Stimulated activated CD4-positive, alpha-beta T cell treated with anti-CD3 and anti-CD28 coated beads, Interleukin-4, amount 100 ng/mL, for 48 hours (primary cell): ENCODE results near the gene FMR1NB.

Experiments used
- DNase-seq, 2 donors: peaks; one replicate each; pipeline ENCODE4 v3.0.0-alpha.2; 2020; ENCODE audit warnings: low read depth in 2 of 2

FMR1NB gene, protein sequence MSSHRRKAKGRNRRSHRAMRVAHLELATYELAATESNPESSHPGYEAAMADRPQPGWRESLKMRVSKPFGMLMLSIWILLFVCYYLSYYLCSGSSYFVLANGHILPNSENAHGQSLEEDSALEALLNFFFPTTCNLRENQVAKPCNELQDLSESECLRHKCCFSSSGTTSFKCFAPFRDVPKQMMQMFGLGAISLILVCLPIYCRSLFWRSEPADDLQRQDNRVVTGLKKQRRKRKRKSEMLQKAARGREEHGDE

DNA sequence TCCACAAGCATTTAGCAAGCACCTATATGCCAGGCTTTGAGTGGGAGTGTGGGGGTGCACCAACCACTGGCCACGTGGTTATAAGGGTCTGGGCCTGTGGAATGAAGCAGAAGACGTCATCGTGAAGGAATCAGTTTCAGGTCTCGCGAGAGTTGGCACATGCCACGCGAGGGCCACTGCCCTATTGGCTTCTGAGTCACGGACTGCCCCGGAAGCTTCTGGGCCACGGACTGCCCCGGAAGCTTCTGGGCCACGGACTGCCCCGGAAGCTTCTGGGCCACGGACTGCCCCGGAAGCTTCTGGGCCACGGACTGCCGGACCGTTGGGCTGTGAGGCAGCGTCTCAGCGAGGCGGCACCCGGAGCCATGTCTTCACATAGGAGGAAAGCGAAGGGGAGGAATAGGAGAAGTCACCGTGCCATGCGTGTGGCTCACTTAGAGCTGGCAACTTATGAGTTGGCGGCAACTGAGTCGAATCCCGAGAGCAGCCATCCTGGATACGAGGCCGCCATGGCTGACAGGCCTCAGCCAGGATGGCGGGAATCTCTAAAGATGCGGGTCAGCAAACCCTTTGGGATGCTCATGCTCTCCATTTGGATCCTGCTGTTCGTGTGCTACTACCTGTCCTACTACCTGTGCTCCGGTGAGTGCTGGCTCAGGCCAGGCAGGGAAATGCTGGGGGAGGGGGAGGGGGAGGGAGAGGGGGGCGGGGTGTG, at the start of gene FMR1NB:
Gene FMR1NB, plus strand, starts transcription at position 300 of the 715 bp plus-strand sequence. Its CDS starts 66 bp downstream, at position 366.
- DNase-seq, result no peak

DNA sequence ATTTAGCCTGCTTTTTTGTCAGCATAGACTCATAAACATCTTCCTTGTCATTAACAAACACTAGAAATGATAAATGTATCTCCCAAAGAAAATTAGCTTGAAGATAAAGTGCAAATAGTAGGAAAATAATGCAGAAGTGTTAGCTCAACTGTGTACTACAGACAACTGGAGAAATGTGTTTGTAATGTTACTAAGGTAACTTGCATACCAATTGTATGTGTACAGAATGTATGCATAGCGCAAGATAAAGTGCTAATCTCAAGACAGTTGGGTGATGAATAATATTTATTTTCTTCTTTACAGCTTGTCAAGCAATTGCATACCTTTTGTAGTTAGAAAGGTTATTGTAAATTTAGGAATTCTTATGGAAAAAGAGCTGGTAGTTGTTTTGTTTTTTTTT, 47.3 kb upstream of the FMR1NB start:
- no peak for DNase-seq

DNA sequence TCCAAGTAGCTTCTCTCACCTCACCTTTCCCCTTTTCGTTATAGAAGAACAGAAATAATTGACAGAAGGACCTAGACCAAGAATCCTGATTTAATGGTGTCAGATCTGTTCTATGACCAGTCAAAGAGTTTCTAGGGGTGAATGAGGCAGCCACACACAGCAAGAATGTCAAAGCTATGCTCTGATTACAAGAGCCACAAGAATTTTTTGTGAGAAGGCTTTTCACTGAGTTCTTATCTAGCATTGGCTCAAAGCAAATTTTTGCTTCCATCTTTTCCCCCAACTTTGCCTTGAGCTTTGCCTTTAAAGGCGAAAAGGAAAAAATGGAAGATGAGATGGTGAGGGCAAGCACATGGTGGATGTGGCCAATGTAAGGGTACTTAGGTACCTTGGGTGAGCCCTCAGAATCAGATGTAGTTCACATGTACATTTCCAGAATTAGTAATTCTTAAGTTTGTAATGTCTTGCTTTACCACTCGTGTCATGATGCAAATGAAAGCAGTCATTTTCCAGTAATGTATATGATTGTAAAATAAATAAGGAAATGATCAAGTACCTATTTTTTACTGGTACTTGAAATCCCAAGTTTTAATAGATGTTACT, 45.9 kb upstream of the FMR1NB start:
- DNase-seq, result no peak

DNA sequence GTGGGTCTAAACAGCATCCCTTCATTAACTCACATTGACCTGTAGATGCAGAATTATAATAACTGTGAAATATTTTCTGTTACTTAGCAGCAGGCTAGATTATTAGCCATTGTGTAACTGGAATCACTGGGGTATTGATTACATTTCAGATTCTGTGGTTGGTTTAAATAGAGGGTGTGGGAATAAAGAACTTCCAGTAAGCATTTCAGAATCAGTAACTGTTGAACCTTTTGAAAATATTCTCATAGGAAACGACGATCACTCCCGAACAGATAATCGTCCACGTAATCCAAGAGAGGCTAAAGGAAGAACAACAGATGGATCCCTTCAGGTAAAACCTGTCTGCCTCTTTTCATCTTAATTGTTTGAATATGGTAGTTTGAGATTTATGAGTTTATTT, 35.9 kb upstream of the FMR1NB start:
- DNase-seq, result no peak

DNA sequence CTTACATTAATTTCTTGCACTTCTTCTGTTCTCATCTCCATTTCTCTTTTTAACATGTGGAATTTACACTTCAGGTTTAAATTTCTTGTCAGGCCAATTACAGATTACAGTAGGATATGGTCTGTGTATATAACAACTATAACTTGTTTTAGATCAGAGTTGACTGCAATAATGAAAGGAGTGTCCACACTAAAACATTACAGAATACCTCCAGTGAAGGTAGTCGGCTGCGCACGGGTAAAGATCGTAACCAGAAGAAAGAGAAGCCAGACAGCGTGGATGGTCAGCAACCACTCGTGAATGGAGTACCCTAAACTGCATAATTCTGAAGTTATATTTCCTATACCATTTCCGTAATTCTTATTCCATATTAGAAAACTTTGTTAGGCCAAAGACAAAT, 32.6 kb upstream of the FMR1NB start:
- no peak for DNase-seq

DNA sequence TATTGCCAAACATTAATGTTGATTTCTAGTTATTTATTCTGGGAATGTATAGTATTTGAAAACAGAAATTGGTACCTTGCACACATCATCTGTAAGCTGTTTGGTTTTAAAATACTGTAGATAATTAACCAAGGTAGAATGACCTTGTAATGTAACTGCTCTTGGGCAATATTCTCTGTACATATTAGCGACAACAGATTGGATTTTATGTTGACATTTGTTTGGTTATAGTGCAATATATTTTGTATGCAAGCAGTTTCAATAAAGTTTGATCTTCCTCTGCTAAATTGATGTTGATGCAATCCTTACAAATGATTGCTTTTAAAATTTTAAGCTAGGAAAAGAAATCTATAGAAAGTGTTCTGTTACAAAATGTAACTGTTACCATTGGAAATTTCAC, 30.8 kb upstream of the FMR1NB start:
- DNase-seq, result no peak

DNA sequence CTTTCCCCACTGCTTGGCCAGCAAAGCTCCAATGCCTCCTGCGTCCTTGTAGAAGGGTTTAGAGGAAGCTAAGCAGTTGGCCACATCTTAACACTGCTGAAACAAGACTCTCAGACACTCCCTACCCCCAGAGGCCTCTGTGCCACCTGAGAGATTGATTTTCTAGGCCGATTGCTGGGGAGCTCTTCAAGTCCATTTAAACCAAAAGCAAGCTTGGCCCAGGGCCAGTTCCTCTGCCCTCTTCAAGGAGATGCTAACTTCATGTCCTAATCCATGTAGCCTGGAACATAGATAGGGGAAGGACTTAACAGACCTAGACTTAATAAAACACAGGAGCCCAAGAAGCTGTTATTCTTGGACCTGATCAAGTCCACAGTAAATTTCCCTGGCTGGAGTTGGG, 27.2 kb upstream of the FMR1NB start:
- no peak for DNase-seq

DNA sequence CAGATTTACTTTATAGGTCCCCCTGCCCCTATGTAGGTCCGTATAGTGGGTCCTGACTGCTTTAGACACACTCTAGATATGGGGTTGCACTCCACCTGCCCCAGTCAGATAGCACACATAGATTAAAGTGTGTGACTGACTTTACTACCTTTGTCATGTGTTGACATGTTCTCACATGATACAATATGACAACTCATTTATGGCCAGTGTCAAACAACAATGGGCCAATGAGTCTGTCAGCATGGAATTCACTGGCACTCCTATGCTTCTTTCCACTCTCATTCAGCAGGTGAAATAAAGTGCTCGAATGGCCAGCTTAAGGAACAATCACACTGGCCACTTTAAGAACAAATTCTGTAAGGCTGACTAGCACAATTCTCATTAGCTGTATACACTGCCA, 23.8 kb upstream of the FMR1NB start:
- DNase-seq, result no peak

DNA sequence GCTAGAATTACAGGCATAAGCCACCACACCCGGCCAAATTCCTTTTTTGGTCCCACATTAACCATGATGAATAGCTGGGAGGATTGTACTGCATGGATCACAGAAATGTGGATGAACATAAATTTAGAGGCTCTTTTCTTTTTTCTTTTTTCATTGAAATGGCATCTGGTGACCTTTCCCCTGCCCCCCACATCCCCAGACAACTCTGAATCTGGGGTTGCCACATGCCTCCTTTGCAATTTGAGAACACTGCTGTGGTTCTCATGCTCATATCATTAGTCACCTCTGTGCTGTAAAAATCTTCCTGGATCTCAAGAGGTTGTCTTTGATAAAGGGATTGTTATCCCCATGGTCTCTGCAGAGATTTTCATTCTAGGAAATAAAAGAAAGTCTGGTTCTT, 22.8 kb upstream of the FMR1NB start:
- no peak for DNase-seq

DNA sequence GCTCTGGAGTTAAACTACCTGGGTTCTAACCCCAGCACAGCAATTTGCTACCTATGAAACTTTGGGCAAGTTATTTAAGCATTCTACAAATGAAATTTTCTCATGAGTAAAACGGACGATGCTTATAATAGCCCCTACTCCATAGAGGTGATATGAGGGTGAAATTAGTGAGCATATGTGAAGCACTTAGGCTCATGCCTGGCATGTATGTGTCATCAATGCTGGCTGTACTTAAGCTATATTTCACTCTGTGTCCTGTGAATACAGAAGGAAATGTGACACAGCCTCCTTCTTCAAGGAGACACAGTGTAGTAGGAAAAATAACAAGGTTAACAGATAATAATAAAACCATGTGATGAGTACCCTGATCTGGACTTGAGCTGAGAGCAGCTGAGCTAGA, 20.4 kb upstream of the FMR1NB start:
- no peak for DNase-seq

DNA sequence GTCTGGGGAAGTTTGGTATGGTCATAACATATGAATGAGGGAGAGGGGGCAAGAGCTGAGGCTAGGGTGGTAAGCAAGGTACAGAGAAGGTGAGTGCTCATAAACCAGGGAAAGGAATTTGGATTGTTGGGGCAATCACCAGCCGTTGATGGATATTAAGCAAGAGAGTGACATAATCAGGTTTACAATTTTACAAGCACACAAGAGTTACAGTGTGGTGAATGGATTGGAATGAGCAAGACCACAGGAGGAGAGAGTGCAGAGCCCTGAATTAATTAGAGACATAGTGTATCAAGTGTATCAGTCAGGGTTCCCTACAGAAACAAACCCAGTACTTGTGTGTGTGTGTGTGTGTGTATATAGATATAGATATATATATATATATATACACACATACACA, 18.7 kb upstream of the FMR1NB start:
- DNase-seq, result no peak

DNA sequence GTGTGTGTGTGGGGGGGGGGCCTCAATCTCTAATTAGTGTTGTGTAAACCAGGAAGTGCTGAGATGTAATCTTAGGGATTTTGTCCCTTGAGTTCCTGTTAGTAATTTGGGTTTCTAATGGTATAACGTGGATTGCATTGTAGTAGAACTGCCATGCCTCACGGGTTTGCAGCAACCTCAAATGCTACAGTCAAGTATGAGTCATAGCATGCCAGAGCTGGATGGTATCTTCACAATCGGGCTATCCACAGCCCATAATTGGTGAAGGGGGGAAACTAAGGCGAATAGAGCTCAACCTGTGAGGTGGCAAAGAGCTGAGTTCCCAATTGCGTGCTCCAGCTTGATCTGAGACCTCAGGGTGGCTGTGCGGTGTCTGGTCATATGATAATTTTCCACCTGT, 2.2 kb upstream of the FMR1NB start:
- no peak for DNase-seq

DNA sequence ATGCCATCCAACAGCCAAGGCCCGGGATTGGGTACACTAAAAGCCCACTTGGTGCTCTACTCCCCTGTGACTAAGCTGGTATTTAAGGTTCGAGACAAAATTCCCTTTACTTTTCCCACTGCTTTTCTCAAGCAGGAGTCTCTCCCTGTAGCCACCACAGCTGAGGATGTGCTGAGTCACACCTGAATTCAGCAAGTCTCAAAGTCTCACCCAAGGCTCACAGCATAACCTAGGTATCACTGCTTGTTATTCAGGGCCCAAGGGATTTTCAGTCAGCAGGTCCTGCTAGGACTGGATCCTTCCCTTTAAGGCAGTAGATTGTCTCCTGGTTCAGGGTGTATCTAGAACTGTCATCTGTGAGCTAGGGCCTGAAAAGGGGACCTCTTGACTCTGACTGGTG, 39.2 kb downstream of the FMR1NB start:
- no peak for DNase-seq

DNA sequence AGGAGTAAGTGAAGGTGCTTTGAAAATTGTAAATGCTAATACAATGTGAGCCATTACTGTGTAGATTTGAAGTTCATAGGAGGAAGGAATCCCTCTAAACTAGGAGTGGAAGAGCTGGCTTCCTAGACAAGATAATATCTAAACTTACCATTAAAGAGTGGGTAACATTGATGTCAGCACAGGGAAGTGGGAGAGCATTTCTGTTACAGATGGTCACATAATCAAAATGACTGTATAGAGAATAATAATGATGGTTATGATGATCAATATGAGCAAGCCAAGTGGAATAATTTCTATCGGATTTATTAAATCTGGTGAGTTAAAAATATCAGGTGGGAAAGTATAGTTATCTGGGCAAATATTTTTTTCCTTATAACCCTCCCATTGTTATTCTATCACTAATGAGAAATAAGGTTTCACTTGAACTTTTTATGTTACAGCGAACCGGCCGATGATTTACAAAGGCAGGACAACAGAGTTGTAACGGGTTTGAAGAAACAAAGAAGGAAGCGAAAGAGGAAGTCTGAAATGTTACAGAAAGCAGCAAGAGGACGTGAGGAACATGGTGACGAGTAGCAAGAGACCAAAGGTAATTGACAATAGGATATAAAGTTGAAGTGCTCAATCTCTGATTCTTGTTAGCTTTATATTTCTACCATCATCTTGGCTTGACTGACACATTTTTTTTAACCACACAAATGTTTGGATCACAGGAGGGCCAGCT, 43.5 kb downstream of the FMR1NB start:
- no peak for DNase-seq

DNA sequence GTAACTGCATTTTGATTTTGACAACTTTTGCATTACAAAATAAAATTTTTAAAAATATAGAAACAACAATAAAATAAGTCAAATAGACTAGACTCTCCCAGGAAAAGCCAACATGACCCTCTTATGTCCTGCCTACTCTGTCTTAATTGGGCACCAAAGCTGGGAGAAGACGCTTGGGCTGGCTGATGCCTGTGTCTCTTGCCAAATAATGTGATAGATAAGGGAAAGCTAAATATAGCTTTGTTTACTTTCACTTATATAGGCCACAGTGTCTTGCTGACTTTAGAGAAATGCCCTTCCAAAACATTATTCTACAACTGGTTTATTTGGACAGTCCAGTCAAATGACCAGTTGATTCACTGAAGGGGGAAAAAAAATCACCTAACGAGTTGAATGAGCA, 54.2 kb downstream of the FMR1NB start:
- no peak for DNase-seq

DNA sequence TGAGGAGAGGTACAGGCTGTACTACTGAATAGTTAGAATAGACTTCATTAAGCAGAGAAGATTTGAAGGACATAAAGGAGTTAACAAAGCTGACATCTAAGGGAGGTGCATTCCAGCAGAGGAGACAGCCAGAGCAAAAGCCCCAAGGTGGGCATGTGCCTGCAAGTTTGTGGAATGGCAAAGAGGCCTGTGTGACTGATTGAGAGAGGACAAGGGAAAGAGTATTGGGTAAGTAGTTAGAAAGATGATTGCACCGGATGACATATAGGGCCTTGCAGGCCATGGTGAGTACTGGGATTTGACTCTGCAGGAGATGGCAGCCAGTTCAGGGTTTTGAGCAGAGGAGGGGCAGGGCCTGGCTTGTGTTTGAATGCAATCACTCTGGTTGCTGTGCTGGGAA, 55.9 kb downstream of the FMR1NB start:
- DNase-seq, result no peak

DNA sequence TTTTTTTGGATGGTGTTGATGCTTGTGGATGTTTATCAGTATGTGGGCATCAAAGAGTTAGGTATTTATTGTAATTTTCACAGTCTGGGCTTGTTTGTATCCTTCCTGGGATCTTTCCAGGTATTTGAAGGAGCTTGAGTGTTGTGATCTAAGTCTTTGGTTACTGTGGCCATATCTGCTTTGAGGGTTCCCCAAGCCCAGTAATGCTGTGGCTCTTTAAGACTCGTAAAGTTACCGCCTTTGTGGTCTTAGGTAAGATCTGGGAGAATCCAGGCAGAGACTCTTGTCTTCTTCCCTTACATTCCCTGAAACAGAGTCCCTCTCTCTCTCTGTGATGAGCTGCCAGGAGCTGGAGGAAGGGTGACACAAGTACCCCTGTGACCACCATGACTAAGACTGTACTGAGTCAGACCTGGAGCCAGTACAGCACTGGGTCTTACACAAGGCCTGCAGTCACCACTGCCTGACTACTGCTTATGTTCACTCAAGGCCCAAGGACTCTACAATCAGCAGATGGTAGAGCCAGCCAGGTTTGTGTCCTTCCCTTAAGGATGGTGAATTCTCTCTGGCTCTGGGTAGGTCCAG, 62.2 kb downstream of the FMR1NB start:
- DNase-seq, result no peak

DNA sequence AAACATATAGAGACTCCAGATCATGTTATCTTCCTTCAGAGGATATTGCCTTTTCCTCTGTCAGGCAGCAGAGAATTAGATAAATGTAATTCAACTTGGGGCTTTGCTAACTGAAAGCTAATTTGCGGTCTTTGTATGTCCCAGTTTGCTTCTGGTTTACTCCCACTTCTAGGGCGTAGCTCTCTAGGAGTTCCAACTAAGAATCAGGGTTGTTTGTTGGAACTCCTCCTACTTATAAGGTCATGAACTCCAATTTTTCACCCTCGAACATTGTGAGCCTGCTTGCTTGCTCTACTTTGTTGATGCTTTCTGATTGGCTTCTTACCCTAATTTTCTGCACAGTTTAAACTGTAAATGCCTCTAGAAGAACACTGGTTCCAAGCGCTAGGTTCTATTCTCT, 66.1 kb downstream of the FMR1NB start:
- DNase-seq, result no peak

DNA sequence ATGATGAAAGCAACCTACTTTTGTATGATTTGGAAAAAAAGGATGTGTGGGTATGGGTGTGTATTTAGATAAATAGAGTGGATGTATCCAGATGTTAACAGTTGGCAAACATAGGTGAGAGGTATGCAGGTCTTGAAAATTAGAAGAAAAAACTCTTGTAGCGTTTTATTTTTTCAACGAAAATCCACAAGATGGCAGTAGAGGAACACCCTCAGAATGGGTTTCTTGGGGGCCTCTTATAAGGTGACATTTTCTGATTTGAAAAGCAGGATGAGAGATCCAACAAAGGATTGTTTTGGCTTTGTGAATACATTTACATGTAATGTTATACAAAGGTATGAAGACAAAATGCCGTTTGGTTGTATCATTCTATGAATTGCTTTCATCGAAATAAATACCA, 68.3 kb downstream of the FMR1NB start:
- DNase-seq, result no peak

DNA sequence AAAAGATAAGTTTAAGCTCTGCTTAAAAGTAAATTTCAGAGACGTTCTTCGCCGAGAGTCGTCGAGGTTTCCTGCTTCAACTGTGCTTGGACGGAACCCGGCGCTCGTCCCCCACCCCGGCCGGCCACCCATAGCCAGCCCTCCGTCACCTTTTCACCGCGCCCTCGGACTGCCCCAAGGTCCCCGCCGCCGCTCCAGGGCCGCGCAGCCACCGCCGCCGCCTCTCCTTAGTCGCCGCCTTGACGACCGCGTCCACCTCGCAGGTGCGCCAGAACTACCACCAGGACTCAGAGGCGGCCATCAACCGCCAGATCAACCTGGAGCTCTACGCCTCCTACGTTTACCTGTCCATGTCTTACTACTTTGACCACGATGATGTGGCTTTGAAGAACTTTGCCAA, 70.8 kb downstream of the FMR1NB start:
- no peak for DNase-seq

DNA sequence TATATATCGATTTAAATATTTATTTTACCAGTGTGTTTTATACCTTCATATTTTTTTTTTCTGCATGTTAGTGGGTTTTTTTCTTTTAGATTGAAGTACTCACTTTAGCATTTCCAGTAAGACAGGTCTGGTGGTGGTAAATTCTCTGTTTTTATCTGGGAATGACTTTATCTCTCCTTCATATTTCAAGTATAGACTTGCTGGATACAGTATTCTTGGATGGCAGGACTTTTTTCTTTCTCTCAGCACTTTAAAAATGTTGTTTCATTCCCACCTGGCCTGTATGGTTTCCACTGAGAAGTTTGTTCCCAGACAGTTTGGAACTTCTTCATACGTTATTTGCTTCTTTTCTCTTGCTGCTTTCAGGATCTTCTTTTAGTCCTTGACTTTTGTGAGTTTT, 86.1 kb downstream of the FMR1NB start:
- DNase-seq, result no peak

DNA sequence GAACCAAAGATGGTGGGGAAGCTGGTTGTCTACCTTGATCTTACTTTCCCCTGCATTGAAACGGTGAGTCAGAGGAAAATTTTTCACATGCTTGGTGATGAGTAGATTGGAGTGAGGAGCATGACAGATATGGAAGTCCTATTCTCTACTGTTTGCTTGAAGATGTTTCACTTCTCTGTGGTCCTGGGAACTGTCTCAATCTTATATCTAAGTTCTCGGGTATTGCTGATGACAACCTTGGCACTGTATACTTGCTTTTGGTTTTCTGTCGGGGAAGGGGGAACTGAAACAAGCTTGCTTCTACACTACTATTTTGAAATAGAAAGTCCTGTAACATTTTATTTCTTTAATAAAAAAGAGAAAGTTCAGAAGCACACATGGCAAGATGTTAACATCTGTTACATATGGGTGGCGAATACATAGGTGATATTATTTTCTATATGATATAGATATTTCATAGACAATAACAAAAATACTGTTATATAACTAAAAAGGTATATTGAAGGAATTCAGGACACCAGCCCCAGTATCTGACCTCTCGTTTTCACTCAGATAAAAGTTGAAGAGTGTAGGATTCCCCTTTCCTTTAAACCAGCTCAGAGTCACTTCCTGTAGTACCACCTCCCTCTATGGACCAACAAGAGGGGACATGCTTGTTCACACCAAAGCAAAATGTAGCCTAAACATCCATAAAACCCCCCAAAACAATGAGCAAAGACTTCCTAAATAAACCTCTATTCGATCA, 88.8 kb downstream of the FMR1NB start:
- no peak for DNase-seq
